OCI-LY3 (cell line): Measurements from ENCODE around the gene MGAT4A.

Source experiments
- CTCF ChIP-seq: fragments of 200-600, 300-600 bp; sonication (generic); IDR thresholded peaks from 2 replicates; pipeline ENCODE4 v1.5.1; 2014; ENCODE audit warnings: antibody characterized with exemption, low read length, low read depth
- EZH2phosphoT487 ChIP-seq: fragments of 200-600 bp; shearing (Covaris generic); IDR thresholded peaks from 2 replicates; pipeline ENCODE4 v1.6.1; 2018; ENCODE audit warnings: antibody characterized with exemption, mixed run types, low read depth

- TF ChIP-seq CTCF (no peak), EZH2phosphoT487 (no peak)
Observed at GRCh38 chr2:98692090-98693054, 38.6 kb downstream of the MGAT4A start.
